HepG2 (cell line): ENCODE measurements around the gene SASS6. TPM values are rescaled to one million over a fixed set of nuclear protein-coding genes. Genes with fewer than 3 reads are reported as not detected.

Experiments
- ASH2L ChIP-seq: fragments of 300-600, 200-600 bp; sonication (generic); IDR thresholded peaks from 2 replicates; pipeline ENCODE4 v1.7.0; 2017; ENCODE audit warnings: low read depth, mild to moderate bottlenecking, moderate library complexity, mixed read lengths, low read length; ENCODE audit not compliant: insufficient read length
- BRCA1 ChIP-seq: sonication (generic); formaldehyde crosslinking; IDR thresholded peaks from 2 replicates; pipeline ENCODE4 v1.4.0; 2020; ENCODE audit warnings: missing genetic modification reagents
- RARA ChIP-seq: IDR thresholded peaks from 2 replicates; pipeline ENCODE4 v1.6.1; 2016; ENCODE audit warnings: missing genetic modification reagents, missing compliant biosample characterization
- TBL1XR1 ChIP-seq: fragments of 150-350 bp; IDR thresholded peaks from 2 replicates; pipeline ENCODE4 v1.6.1; 2014; ENCODE audit warnings: borderline replicate concordance, low read length; ENCODE audit not compliant: partially characterized antibody
- TBX2 ChIP-seq: sonication (generic); formaldehyde crosslinking; IDR thresholded peaks from 2 replicates; pipeline ENCODE4 v1.5.0; 2020; ENCODE audit warnings: missing genetic modification reagents, mild to moderate bottlenecking, borderline replicate concordance
- ZKSCAN1 ChIP-seq: fragments of 150-350 bp; IDR thresholded peaks from 2 replicates; pipeline ENCODE4 v1.6.1; 2014; ENCODE audit warnings: low read length
- ZNF138 ChIP-seq: sonication (generic); formaldehyde crosslinking; IDR thresholded peaks from 2 replicates; pipeline ENCODE4 v1.5.0; 2020; ENCODE audit warnings: mild to moderate bottlenecking, low read depth, missing genetic modification reagents
- ZNF7 ChIP-seq: IDR thresholded peaks from 2 replicates; pipeline ENCODE4 v1.6.1; 2016; ENCODE audit warnings: missing biosample characterization, missing genetic modification reagents
- ZNF75D ChIP-seq: sonication (generic); formaldehyde crosslinking; IDR thresholded peaks from 2 replicates; pipeline ENCODE4 v1.8.1; 2023; ENCODE audit warnings: missing genetic modification reagents, mild to moderate bottlenecking, borderline replicate concordance
- ZNF788 ChIP-seq: sonication (generic); formaldehyde crosslinking; IDR thresholded peaks from 2 replicates; pipeline ENCODE4 v1.5.0; 2020; ENCODE audit warnings: mild to moderate bottlenecking, missing genetic modification reagents, borderline replicate concordance
- polyA plus RNA-seq, 8 experiments: library from polyadenylated mRNA; depleted of rRNA in 3 of 8; stranded (reverse) in 7 of 8; unstranded in 1 of 8; fragments of >200 nt; fragmentation: Illumina TruSeq in 4 of 8; extraction: Trizol in 4 of 8; gene quantifications; 2 replicates each; pipeline versions ENCODE4 v1.2.1 to v1.2.3, GENCODE V29; 2011 to 2016; ENCODE audit warnings: low read depth in 4 of 8, missing spikeins in 1 of 8, mixed read lengths in 1 of 8; ENCODE audit not compliant: insufficient read depth in 1 of 8
- total RNA-seq, 5 experiments: library from RNA; depleted of rRNA; stranded (reverse); fragments of >200 nt; fragmentation: Illumina TruSeq; extraction: Trizol; gene quantifications; 2 replicates each; pipeline ENCODE4 v1.2.3, GENCODE V29; 2016; ENCODE audit warnings: low read depth in 1 of 5
- TF ChIP-seq, protein P1 (sequence below): sonication (generic); formaldehyde crosslinking; IDR thresholded peaks from 2 replicates; pipeline ENCODE4 v1.4.0; 2020; ENCODE audit warnings: mild to moderate bottlenecking, missing genetic modification reagents
- TF ChIP-seq, protein P2 (sequence below): sonication (generic); formaldehyde crosslinking; IDR thresholded peaks from 2 replicates; pipeline ENCODE4 v1.4.0; 2020; ENCODE audit warnings: mild to moderate bottlenecking, missing genetic modification reagents
- TF ChIP-seq, protein P3 (sequence below): sonication (generic); formaldehyde crosslinking; IDR thresholded peaks from 2 replicates; pipeline ENCODE4 v1.4.0; 2020; ENCODE audit warnings: missing genetic modification reagents, low read depth, mild to moderate bottlenecking, borderline replicate concordance
- TF ChIP-seq, protein P4 (sequence below): sonication (generic); formaldehyde crosslinking; IDR thresholded peaks from 2 replicates; pipeline ENCODE4 v1.5.0; 2020; ENCODE audit warnings: mild to moderate bottlenecking, missing genetic modification reagents, borderline replicate concordance
- TF ChIP-seq, protein P5 (sequence below): sonication (generic); formaldehyde crosslinking; IDR thresholded peaks from 2 replicates; pipeline ENCODE4 v1.8.1; 2023; ENCODE audit warnings: mild to moderate bottlenecking, moderate library complexity, missing genetic modification reagents

SASS6 gene
- total and polyA plus RNA-seq, 2 of the 13 experiments (the other 11 are each of a cell fraction or from before 2014, with no cell fraction given): 2.3 to 10.7 TPM

DNA sequence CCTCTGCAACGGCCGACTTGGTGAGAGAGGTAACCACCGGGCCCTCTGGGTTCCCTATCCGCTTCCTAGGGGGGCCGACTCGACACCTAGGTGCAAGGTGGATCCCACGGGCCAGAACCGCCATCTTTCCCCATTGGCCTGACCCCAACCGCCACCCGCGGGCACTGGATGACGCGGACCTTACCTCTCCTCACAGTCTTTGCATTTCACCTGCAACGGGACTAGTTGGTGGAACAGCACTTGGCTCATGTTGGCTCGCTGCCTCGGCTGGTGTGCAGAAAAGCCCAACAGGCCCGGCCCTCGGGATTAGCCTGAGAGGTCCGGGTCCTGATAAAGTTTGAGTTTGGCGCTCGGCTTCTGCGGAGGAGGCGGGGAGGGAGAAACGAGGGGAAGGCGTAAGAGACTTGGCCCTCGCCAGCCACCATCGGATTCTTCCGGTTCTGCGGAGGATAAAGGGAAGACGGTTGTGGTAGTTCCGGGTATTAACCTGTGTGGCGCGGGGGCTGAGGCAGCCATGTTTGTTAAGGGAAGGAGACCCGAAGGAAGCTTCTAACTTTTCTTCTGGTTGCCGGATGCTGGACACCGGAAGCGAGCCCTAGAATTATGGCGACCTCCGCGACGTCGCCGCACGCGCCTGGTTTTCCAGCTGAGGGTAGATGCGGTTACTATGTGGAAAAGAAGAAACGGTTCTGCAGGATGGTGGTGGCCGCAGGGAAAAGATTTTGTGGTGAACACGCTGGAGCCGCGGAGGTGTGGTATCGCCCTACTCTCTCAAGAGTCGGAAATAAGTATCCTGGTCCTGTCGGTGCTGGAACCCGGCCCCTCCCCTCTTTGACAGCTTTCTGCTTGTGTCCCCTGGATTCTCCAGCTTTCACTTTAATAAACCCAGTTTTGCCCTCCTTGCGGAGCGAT, at the start of gene SASS6, which contains the start of gene TRMT13 (continued):
- TF ChIP-seq, protein P1, sequence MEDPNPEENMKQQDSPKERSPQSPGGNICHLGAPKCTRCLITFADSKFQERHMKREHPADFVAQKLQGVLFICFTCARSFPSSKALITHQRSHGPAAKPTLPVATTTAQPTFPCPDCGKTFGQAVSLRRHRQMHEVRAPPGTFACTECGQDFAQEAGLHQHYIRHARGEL (CRISPR knock-in tag): no peak
- TF ChIP-seq, protein P2, sequence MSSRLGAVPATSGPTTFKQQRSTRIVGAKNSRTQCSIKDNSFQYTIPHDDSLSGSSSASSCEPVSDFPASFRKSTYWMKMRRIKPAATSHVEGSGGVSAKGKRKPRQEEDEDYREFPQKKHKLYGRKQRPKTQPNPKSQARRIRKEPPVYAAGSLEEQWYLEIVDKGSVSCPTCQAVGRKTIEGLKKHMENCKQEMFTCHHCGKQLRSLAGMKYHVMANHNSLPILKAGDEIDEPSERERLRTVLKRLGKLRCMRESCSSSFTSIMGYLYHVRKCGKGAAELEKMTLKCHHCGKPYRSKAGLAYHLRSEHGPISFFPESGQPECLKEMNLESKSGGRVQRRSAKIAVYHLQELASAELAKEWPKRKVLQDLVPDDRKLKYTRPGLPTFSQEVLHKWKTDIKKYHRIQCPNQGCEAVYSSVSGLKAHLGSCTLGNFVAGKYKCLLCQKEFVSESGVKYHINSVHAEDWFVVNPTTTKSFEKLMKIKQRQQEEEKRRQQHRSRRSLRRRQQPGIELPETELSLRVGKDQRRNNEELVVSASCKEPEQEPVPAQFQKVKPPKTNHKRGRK (CRISPR knock-in tag): no peak
- TF ChIP-seq ZKSCAN1 (no peak), RARA (CRISPR knock-in tag) (peak; percentile 31; the same call in 1 of the 2 replicates), ASH2L (peak; percentile 92), TBX2 (peak; percentile 85; the same call in 1 of the 2 replicates), ZNF788 (CRISPR knock-in tag) (peak; percentile 93; the same call in 1 of the 2 replicates), ZNF7 (CRISPR knock-in tag) (no peak), TBL1XR1 (peak; percentile 33), ZNF75D (no peak), ZNF138 (CRISPR knock-in tag) (no peak), BRCA1 (0 out of 2 replicates have a peak, but pooled peaks have one; percentile 73)
- TF ChIP-seq, protein P3, sequence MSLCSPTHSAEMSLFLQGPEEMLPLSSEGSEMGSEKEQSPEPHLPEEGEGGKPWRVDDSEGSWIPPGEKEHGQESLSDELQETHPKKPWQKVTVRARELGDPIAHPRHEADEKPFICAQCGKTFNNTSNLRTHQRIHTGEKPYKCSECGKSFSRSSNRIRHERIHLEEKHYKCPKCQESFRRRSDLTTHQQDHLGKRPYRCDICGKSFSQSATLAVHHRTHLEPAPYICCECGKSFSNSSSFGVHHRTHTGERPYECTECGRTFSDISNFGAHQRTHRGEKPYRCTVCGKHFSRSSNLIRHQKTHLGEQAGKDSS (CRISPR knock-in tag): 0 out of 2 replicates have a peak, but pooled peaks have one; percentile 23
- TF ChIP-seq, protein P4, sequence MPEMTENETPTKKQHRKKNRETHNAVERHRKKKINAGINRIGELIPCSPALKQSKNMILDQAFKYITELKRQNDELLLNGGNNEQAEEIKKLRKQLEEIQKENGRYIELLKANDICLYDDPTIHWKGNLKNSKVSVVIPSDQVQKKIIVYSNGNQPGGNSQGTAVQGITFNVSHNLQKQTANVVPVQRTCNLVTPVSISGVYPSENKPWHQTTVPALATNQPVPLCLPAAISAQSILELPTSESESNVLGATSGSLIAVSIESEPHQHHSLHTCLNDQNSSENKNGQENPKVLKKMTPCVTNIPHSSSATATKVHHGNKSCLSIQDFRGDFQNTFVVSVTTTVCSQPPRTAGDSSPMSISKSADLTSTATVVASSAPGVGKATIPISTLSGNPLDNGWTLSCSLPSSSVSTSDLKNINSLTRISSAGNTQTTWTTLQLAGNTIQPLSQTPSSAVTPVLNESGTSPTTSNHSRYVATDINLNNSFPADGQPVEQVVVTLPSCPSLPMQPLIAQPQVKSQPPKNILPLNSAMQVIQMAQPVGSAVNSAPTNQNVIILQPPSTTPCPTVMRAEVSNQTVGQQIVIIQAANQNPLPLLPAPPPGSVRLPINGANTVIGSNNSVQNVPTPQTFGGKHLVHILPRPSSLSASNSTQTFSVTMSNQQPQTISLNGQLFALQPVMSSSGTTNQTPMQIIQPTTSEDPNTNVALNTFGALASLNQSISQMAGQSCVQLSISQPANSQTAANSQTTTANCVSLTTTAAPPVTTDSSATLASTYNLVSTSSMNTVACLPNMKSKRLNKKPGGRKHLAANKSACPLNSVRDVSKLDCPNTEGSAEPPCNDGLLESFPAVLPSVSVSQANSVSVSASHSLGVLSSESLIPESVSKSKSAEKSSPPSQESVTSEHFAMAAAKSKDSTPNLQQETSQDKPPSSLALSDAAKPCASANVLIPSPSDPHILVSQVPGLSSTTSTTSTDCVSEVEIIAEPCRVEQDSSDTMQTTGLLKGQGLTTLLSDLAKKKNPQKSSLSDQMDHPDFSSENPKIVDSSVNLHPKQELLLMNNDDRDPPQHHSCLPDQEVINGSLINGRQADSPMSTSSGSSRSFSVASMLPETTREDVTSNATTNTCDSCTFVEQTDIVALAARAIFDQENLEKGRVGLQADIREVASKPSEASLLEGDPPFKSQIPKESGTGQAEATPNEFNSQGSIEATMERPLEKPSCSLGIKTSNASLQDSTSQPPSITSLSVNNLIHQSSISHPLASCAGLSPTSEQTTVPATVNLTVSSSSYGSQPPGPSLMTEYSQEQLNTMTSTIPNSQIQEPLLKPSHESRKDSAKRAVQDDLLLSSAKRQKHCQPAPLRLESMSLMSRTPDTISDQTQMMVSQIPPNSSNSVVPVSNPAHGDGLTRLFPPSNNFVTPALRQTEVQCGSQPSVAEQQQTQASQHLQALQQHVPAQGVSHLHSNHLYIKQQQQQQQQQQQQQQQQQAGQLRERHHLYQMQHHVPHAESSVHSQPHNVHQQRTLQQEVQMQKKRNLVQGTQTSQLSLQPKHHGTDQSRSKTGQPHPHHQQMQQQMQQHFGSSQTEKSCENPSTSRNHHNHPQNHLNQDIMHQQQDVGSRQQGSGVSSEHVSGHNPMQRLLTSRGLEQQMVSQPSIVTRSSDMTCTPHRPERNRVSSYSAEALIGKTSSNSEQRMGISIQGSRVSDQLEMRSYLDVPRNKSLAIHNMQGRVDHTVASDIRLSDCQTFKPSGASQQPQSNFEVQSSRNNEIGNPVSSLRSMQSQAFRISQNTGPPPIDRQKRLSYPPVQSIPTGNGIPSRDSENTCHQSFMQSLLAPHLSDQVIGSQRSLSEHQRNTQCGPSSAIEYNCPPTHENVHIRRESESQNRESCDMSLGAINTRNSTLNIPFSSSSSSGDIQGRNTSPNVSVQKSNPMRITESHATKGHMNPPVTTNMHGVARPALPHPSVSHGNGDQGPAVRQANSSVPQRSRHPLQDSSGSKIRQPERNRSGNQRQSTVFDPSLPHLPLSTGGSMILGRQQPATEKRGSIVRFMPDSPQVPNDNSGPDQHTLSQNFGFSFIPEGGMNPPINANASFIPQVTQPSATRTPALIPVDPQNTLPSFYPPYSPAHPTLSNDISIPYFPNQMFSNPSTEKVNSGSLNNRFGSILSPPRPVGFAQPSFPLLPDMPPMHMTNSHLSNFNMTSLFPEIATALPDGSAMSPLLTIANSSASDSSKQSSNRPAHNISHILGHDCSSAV (CRISPR knock-in tag): 0 out of 2 replicates have a peak, but pooled peaks have one; percentile 63
- TF ChIP-seq, protein P5, sequence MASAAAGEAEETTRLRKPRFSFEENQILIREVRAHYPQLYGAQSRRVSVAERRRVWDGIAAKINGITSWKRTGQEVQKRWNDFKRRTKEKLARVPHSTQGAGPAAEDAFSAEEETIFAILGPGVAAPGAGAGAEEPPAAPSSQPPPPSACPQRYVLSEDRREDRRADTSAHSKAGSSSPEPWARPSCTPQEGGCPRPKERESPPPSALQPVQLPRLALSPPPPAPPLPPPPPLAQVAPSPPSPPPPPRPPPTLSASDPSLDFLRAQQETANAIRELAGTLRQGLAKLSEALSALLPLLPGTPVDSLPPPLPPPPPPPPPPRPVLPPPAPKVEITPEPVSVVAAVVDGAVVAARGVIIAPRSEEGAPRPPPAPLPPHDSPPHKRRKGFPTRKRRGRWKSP (CRISPR knock-in tag): no peak
